T-helper 2 cell treated with Interferon-gamma antibody and Interleukin-4, amounts not matched to agents 5 μg/mL and 100 μg/mL, for 36 hours (primary cell): ENCODE data around the gene TAF9.
"Not testable (repeated sequence)": the region's sequence is repeated elsewhere in the genome, so short reads cannot be mapped to it uniquely, and the experiment has no call there.

ENCODE experiments used
- DNase-seq: peaks from one replicate; pipeline ENCODE4 v3.0.0; 2021; ENCODE audit warnings: low spot score
- H3K27ac Mint-ChIP-seq: one replicate; pipeline ENCODE4 v1.8.0; 2021; ENCODE audit warnings: mild to moderate bottlenecking, mixed read lengths
- H3K27me3 Mint-ChIP-seq: one replicate; pipeline ENCODE4 v1.8.0; 2021; ENCODE audit warnings: low read depth, mixed read lengths
- H3K36me3 Mint-ChIP-seq: one replicate; pipeline ENCODE4 v1.8.0; 2021; ENCODE audit warnings: low read depth, mixed read lengths
- H3K4me1 Mint-ChIP-seq: one replicate; pipeline ENCODE4 v1.8.0; 2021; ENCODE audit warnings: low read depth, mixed read lengths
- H3K4me3 Mint-ChIP-seq: one replicate; pipeline ENCODE4 v1.8.0; 2022; ENCODE audit warnings: mild to moderate bottlenecking, moderate library complexity, mixed read lengths
- H3K9me3 Mint-ChIP-seq: one replicate; pipeline ENCODE4 v1.8.0; 2021; ENCODE audit warnings: mixed read lengths

TAF9 gene, protein sequence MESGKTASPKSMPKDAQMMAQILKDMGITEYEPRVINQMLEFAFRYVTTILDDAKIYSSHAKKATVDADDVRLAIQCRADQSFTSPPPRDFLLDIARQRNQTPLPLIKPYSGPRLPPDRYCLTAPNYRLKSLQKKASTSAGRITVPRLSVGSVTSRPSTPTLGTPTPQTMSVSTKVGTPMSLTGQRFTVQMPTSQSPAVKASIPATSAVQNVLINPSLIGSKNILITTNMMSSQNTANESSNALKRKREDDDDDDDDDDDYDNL

DNA sequence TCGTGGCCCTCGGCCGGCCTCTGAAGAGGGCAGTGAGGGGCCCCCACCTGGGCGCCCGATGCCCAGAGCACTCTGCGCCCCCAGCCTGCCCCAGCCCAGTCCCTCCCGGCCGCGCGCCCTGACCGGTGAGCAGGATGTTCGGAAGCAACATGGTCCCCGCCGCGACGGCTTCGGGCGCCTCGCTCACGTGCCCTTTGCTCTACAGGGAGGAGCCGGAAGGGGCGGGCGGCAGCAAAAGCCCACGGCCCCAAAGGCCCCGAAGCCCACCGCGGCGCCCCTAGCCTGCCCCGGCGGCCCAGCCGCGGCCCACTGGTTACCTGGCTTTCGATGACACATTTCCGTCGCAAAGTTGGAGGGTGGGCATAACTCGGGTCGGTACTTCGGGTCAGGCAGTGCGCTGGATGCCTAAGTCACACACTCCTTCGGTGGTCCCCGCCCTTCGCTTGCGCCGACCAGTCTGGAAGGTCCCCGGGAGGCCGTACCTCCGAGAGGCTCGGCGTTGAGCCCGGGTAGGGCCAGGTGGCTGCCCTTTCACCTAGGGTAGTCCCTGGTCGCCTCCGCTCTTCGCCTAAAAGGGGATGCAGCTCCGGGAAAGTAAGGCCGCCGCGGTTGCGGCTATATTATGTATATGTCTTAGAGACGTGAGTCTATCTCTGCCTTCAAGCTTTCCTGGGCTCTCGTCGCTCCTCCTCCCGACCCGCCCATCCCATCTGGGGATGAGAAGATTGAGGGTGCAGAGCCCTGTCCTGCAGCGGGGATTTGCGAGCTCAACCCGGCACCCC, at the start of gene TAF9, which contains the start of the genes AK6 and RAD17:
Gene TAF9 (minus strand): TSS at position 181 of the 782 bp plus-strand sequence. CDS start 3,783 bp downstream, outside the sequence.
Gene AK6 (minus strand): TSS at position 181 of the 782 bp plus-strand sequence. CDS start 30 bp downstream, at position 151.
Gene RAD17 (plus strand): TSS at position 479 of the 782 bp plus-strand sequence. CDS start 2,391 bp downstream, outside the sequence.
- Mint-ChIP-seq H3K4me3 (peak within 1 kb of the TSS; percentile 93), H3K9me3 (no peaks in the 10 kb centered on the region), H3K27me3 (no peaks in the 10 kb centered on the region), H3K27ac (peak within 1 kb of the TSS; percentile 98), H3K4me1 (peaks cover 30% of the 10 kb centered on the region), H3K36me3 (peaks cover 33% of the 10 kb centered on the region)
- DNase-seq = peak; percentile 90

DNA sequence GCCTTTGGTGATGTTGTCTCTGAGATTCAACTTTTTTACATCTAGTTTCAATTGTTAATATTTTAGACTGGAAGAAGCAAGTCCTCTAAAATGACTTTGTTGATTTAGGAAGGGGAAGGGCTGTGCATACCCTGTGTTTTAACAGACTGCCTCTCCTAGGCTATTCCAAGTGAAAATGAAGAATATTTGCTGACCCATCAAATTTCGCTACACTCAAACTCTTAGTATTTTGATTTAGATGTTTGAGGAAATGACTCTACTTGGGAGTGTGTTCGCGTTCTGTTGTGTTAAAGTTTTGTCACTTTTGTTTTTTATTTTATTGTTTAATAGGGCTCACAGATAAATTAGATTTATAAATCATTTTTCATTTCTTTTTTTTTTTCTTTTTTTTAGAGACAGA, 49.2 kb upstream of the TAF9 start:
- Mint-ChIP-seq H3K4me3 (no peak overlapping the region), H3K27ac (no peak overlapping the region), H3K27me3 (peaks cover 4% of the 10 kb centered on the region), H3K4me1 (no peaks in the 10 kb centered on the region), H3K9me3 (no peaks in the 10 kb centered on the region), H3K36me3 (peaks cover 7% of the 10 kb centered on the region)
- no peak for DNase-seq

DNA sequence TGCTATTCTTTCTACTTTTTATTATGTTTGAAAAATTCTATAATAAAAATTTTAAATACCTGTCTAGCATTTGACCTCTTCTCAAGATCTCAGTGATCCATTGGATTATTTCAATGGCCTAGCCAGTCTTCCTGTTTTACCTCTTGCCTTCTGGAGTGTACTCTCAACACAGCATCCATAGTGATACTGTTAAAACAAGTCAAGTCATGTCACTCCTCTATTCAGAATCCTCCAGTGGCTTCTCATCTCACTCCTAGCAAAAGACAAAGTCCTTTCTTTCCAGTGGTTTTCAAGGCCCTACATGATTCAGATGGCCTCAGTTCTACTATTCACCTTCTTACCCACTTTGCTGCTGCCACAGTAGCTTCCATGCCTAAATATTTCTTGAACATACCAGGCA, 47.4 kb upstream of the TAF9 start:
- Mint-ChIP-seq H3K27me3 (peaks cover 4% of the 10 kb centered on the region), H3K4me3 (no peak overlapping the region), H3K36me3 (peaks cover 8% of the 10 kb centered on the region), H3K9me3 (no peaks in the 10 kb centered on the region), H3K4me1 (no peaks in the 10 kb centered on the region), H3K27ac (no peak overlapping the region)
- DNase-seq = no peak

DNA sequence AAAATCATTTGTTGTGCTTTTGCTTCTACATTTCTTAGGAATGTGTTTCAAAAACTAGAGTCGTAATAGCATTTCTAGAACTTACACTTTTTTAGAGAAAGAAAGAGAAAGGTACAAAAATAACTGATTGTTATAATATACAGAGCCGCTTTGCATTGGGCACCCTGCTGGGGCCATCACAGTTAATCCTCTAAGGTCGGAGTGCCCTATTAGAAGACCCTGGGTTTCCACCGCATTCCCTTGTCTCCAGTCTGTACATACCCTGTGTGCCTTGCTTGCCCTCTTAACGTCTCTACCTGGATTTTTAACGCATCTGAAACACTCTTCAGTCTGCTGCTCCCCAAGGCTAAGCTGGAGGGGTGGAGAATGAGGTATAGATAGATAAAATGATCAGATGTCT, 46.9 kb upstream of the TAF9 start:
- no peaks in the 10 kb centered on the region for H3K9me3 Mint-ChIP-seq
- DNase-seq = no peak
- H3K4me1 Mint-ChIP-seq = no peaks in the 10 kb centered on the region
- H3K36me3 Mint-ChIP-seq = peaks cover 12% of the 10 kb centered on the region
- H3K27ac Mint-ChIP-seq = no peak overlapping the region
- H3K27me3 Mint-ChIP-seq = peaks cover 4% of the 10 kb centered on the region
- H3K4me3 Mint-ChIP-seq = no peak overlapping the region

DNA sequence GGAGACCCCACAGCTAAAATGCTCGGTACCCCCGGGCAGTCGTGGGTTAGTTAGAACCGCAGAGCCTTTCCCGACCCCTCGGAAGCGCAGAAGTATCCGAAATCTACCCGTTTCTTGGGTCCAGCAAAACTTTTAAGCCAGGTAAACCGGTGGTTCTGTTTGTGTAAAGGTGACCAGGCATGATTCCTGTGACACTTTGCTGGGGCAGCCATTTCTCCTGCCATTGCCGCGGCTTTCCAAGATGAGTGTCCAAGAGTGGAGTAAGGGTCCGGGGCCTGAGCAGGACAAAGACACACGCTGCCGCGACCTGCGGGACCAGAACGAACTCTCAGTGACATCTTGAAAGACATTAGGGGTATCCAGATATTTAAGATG, 46.3 kb upstream of the TAF9 start:
- no peak for DNase-seq
- H3K4me1 Mint-ChIP-seq = no peaks in the 10 kb centered on the region
- peak overlapping the region; percentile 43 for H3K4me3 Mint-ChIP-seq

DNA sequence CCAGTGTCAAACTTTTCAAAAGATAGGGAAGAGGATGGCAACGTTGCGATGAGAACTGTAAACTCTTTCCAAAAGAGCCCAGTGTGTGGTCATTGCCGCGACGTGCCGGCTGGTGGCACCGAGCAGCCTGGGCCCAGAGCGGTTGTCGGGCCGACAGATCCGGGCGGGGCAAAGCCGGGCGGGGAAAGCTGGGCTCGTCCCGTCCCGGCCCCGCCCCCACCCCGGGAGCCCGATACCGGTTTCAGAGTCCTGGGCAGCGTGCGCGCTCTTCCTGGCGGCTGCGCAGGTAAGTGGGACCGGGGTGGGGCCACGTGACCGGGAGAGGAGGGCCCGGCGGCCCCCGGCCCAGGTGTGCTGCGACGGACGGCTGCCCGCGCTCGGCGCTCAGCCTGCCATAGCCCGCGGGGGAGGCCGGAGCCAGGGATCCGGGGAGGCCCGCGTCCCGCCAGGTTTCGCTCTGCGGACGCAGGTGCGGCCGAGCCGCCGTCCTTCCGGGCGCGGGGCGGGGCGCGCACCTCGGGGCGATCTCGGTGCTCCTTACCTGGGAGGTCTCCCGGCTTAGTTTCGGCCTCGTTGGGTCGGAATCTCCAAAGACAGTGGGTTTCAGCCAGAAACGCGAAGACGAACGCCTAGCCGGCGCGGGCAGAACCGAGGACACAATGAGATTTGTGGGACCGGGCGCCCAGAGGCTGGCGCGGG, 45.7 kb upstream of the TAF9 start, which contains the start of gene MARVELD2:
Gene MARVELD2 (plus strand): TSS at position 232 of the 699 bp plus-strand sequence. CDS start 4,270 bp downstream, outside the sequence.
- DNase-seq = peak; percentile 9
- Mint-ChIP-seq H3K4me3 (peak within 1 kb of the TSS; percentile 43), H3K9me3 (no peaks in the 10 kb centered on the region), H3K4me1 (no peaks in the 10 kb centered on the region), H3K36me3 (peaks cover 15% of the 10 kb centered on the region), H3K27ac (peak within 1 kb of the TSS; percentile 12), H3K27me3 (peaks cover 4% of the 10 kb centered on the region)

More for the DNA sequence above, 46.3 kb upstream of the TAF9 start:
- Mint-ChIP-seq H3K36me3 (peaks cover 12% of the 10 kb centered on the region), H3K9me3 (no peaks in the 10 kb centered on the region), H3K27ac (no peak overlapping the region), H3K27me3 (peaks cover 4% of the 10 kb centered on the region)

DNA sequence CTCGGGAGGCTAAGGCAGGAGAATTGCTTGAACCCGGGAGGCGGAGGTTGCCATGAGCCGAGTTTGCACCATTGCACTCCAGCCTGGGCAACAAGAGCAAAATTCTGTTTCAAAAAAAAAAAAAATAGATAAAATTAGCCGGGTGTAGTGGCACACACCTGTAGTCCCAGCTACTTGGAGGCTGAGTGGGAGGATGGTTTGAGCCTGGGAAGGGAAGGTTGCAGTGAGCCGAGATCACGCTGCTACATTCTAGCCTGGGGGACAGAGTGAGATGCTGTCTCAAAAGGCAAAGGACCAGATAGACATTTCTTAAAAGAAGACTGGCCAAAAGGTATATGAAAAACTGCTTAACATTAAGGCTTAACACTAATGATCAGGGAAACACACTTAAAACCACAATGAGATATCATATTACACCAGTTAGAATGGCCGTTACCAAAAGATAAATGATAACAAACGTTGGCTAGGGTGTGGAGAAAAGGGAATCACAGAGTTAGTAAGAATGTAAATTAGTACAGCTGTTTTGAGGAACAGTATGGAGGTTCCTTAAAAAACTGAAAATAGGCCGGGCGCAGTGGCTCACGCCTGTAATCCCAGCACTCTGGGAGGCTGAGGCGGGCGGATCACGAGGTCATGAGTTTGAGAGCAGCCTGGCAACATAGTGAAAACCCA, 35.5 kb upstream of the TAF9 start:
- Mint-ChIP-seq H3K36me3 (peaks cover 39% of the 10 kb centered on the region), H3K9me3 (no peaks in the 10 kb centered on the region), H3K27me3 (no peaks in the 10 kb centered on the region), H3K27ac (no peak overlapping the region), H3K4me3 (no peak overlapping the region), H3K4me1 (no peaks in the 10 kb centered on the region)
- DNase-seq = no peak

DNA sequence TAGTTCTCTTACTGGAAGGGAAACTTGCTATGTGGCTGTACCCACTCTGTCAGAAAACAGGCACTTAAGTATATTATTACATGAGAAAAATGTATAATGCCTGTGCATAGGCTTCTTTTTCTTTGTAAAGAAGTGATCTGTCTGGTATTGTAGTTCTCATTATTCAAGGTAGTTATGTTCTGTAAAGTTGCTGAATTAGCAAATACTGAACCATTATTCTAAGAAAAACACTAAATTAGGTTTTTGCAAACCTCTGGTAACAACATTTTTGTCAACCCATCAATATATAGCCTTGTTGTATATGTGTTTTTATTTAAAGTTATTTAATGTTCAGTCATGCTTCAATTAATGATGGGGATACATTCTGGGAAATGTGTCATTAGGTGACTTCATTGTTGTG, 9.1 kb upstream of the TAF9 start:
- no peaks in the 10 kb centered on the region for H3K27me3 Mint-ChIP-seq
- DNase-seq = no peak
- no peak overlapping the region for H3K27ac Mint-ChIP-seq
- H3K9me3 Mint-ChIP-seq = no peaks in the 10 kb centered on the region
- H3K4me3 Mint-ChIP-seq = no peak overlapping the region
- peaks cover 17% of the 10 kb centered on the region for H3K36me3 Mint-ChIP-seq
- H3K4me1 Mint-ChIP-seq = no peaks in the 10 kb centered on the region

DNA sequence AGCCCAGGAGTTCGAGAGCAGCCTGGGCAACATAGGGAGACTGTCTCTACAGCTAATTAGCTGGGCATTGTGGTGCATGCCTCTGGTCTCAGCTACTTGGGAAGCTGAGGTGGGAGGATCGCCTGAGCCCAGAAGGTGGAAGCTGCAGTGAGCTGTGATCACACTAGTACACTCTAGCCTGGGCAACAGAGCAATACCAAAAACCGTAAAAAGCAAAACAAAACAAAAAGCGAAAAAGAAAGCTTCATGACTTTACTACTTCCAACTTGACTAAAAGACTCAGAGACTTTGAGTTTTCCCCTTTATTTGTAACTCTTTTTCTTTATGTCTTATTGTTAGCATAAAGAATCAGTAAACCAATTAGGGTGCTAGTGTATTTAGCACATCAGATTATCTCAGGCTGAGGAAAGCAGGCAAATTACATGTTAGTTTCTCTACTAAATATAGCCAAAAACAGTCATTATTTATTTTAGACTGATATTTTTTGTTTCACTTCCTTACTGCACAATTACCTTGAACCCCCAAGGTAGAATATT, 5.7 kb upstream of the TAF9 start:
- Mint-ChIP-seq H3K9me3 (no peaks in the 10 kb centered on the region), H3K4me3 (no peak overlapping the region), H3K27me3 (no peaks in the 10 kb centered on the region), H3K27ac (peak overlapping the region; percentile 20), H3K36me3 (peaks cover 12% of the 10 kb centered on the region), H3K4me1 (peaks cover 14% of the 10 kb centered on the region)
- no peak for DNase-seq

DNA sequence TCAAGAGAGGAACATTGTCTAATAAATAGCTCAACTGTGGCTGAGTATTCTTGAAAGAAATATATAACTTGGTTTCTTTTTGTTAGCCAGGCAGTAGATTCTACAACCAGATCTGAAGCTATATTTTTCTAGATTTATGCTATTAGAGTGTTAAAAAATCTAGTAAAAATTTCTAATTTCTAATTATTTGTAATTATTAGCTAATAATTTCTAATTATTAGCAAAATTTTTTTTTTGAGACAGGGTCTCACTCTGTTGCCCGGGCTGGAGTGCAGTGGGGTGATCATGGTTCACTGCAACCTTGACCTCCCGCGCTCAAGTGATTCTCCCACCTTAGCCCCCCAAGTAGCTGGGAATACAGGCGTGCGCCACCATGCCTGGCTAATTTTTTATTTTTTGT, 3.1 kb upstream of the TAF9 start:
- peaks cover 19% of the 10 kb centered on the region for H3K36me3 Mint-ChIP-seq
- no peak for DNase-seq
- H3K4me3 Mint-ChIP-seq = no peak overlapping the region
- no peaks in the 10 kb centered on the region for H3K9me3 Mint-ChIP-seq
- peaks cover 22% of the 10 kb centered on the region for H3K4me1 Mint-ChIP-seq
- H3K27me3 Mint-ChIP-seq = no peaks in the 10 kb centered on the region
- H3K27ac Mint-ChIP-seq = peak overlapping the region; percentile 31

DNA sequence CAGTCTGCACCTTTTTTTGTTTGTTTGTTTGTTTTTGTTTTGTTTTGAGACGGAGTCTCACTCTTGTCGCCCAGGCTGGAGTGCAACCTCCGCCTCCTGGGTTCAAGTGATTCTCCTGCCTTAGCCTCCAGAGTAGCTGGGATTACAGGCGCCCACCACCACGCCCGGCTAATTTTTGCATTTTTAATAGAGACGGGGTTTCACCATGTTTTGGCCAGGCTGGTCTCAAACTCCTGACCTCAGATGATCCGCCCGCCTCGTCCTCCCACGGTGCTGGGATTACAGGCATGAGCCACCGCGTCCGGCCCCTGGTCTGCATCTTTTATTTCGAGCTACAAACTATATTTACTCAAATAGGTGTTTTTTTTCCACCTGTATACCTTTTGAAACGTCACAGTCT, 1.0 kb upstream of the TAF9 start:
- H3K27me3 Mint-ChIP-seq = not testable (repeated sequence)
- DNase-seq = peak; percentile 15

DNA sequence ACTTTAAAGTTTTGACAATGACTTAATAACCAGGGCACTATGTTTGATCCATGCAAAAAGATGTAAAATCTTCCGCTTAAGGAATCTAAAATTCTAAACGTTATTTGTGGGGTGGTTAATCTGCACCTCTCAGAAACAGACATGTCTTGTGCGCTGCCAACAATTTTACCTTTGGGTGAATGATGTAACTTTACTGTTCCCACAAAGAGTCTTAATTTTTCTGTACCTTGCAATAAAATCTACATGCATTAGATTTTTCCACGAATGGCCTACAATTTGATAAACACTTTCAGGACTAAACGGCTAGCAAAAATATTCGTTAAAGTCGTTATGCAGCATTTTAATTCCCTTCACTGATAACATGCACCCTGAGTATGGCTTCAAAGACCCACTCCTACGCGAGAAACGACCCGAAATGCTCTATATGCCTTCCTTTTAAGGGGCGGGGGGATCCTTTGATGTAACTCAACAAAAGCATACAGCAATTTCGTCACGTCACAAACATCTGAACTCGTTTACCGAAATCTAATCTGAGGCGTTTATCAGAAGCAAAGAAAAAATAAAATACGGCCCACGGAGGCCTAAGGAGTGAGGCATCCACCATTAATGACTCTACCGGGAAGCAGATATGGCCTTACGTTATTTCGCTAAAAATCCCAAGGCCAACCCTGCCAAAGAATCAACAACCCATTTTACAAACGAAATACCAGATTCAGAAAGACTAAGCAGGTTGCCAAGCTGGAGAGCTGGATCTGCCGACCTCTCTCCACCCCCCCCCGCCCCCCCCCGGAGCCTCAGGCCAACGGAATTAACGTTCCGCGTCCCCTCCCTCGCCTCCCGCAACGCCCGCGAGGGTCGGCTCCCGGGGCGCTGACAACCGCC, 621 bp downstream of the TAF9 start:
- peak; percentile 16 for DNase-seq
- H3K4me3 Mint-ChIP-seq = peak overlapping the region; percentile 93
- H3K27ac Mint-ChIP-seq = peak overlapping the region; percentile 97
- H3K9me3 Mint-ChIP-seq = no peaks in the 10 kb centered on the region
- H3K36me3 Mint-ChIP-seq = peaks cover 36% of the 10 kb centered on the region
- H3K4me1 Mint-ChIP-seq = peaks cover 32% of the 10 kb centered on the region
- H3K27me3 Mint-ChIP-seq = no peaks in the 10 kb centered on the region

More for the DNA sequence above, 1.0 kb upstream of the TAF9 start:
- H3K27ac Mint-ChIP-seq = peak overlapping the region; percentile 98
- H3K9me3 Mint-ChIP-seq = not testable (repeated sequence)
- H3K36me3 Mint-ChIP-seq = peaks cover 25% of the 10 kb centered on the region
- H3K4me1 Mint-ChIP-seq = peaks cover 28% of the 10 kb centered on the region
- peak overlapping the region; percentile 91 for H3K4me3 Mint-ChIP-seq
